OCI-LY1 (cell line): ENCODE results near the gene TRIM26.

Experiments
- EZH2 ChIP-seq: fragments of 200-600 bp; sonication (generic), shearing (Covaris generic); IDR thresholded peaks from 2 replicates; pipeline ENCODE4 v1.8.0; 2017; ENCODE audit warnings: borderline replicate concordance, mixed run types, mild to moderate bottlenecking, antibody characterized with exemption, low read length, moderate library complexity, mixed read lengths
- TF ChIP-seq, protein P1 (sequence below): fragments of 200-600 bp; sonication (generic), shearing (Covaris generic); IDR thresholded peaks from 2 replicates; pipeline ENCODE4 v1.5.1; 2017; ENCODE audit warnings: mild to moderate bottlenecking, antibody characterized with exemption, low read length, moderate library complexity, mixed read lengths

DNA sequence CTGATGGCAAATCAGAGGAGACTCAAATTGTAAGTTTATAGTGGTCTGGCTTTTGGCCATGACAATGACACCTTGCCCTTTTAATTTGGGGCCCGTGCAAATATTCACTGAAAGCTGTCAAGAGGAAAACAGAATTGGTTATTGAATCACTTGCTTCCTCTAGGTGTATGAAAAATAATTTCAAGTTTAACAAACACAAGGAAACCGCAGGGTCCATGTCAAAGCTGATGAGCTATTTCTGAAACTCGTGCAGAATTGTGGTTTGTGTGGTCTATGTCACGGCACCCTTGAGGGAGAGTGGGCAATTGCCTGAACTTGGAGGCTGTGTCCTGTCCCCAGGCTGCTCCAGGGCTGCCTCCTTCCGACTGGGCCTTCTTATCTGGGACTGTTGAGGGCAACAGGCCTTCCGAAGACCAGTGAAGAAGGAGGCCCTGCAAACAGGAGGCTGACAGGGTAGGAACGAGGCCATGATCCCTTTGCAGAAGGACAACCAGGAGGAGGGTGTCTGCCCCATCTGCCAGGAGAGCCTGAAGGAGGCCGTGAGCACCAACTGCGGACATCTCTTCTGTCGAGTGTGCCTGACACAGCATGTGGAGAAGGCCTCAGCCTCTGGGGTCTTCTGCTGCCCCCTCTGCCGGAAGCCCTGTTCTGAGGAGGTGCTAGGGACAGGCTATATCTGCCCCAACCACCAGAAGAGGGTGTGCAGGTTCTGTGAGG is 76.5 kb downstream of the TRIM26 start:
- TF ChIP-seq EZH2 = no peak
- TF ChIP-seq, protein P1, sequence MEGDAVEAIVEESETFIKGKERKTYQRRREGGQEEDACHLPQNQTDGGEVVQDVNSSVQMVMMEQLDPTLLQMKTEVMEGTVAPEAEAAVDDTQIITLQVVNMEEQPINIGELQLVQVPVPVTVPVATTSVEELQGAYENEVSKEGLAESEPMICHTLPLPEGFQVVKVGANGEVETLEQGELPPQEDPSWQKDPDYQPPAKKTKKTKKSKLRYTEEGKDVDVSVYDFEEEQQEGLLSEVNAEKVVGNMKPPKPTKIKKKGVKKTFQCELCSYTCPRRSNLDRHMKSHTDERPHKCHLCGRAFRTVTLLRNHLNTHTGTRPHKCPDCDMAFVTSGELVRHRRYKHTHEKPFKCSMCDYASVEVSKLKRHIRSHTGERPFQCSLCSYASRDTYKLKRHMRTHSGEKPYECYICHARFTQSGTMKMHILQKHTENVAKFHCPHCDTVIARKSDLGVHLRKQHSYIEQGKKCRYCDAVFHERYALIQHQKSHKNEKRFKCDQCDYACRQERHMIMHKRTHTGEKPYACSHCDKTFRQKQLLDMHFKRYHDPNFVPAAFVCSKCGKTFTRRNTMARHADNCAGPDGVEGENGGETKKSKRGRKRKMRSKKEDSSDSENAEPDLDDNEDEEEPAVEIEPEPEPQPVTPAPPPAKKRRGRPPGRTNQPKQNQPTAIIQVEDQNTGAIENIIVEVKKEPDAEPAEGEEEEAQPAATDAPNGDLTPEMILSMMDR = no peak
